Activated naive CD4-positive, alpha-beta T cell treated with anti-CD3 and anti-CD28 coated beads, Interleukin-2, amount 50 U/mL, for 16 hours (primary cell): ENCODE results near the gene PRKCE.

Source experiments
- DNase-seq: peaks from one replicate; pipeline ENCODE4 v3.0.0-alpha.2; 2020

PRKCE gene

GRCh38 chr2:46032996-46033395 is 381.5 kb downstream of the PRKCE start:
- no peak for DNase-seq

DNA sequence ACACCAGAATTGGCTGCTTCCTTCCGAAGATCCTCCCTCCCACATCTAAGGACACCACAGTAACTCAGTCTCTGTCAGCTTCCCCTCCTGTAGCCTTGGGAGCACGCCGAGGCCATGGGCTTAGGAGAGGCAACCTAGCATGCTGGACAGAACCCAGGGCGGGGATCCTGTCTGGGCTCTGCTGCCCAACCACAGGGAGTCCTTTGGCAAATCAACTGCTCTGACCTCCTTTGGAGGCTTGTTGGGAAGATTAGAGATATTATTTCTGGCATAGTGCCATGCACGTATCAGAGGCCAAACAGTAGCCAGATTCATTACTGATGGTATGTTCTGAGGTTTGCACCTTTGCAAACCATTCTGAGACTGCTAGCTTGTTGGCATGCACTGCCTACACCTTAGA is 383.1 kb downstream of the PRKCE start:
- DNase-seq, result no peak

- no peak for DNase-seq
Measured at GRCh38 chr2:46036929-46037328, 385.5 kb downstream of the PRKCE start.

DNA sequence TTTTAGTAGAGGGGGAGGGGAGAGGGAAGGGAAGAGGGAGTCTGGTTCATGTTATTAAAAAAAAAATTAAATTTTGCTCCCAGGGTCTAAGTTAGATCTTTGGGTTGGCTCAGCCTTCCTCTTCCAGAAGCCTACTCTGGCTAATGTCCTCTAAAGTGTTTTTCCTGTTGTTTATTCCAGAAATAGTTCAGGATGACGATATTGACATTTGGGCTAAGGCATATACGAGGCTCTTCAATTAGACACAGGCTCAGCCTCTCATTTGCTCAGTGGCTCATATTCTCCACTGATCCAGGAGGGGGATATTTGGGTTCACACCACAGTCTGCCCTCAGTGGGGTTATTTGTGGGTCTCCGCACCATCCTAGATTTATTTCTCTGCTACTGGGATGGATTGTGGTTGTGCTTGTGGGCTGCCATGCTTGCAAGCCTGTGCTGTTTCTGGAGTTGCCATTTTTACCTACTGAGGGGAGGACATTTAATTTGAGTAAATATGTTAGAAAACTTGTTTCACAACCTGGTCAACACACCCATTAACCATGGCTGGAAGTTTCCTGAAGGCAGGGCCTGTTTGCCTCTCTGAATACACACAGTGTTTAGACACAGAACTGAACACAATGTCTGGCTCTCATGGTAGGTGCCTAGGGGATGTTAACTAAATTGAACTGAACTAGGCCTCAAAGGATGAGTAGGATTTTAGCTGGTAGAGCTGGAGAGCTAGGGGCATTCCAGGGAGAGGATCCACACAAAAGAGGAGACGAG is 388.2 kb downstream of the PRKCE start:
- DNase-seq, result no peak

DNA sequence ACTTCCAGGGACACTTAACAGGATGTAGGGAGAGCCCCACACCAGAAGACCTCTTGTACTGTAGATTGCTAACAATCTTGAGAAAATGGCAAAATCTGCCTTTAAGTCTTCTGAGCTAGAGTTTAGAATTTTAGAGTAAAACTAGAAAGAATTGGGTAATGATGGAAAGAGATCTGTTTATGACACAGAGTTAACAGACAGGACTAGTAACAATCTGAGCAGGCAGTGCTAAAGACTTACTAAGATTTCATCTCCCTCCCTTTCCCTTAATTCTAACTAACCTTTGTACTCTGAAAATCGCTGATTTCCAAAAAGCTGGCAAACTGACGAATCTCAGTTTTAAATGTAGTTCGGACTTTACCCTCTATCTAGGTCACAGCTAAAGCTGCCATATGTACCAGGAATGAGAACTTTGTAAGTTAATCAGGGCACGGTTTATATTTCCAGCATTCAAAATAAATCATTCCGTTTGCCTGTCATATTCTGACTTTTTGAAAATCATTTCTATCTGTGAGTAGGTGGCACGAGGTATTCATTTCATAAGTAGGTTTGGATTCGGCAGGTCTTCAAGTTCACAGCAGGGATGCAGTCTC is 389.2 kb downstream of the PRKCE start:
- DNase-seq, result no peak

DNA sequence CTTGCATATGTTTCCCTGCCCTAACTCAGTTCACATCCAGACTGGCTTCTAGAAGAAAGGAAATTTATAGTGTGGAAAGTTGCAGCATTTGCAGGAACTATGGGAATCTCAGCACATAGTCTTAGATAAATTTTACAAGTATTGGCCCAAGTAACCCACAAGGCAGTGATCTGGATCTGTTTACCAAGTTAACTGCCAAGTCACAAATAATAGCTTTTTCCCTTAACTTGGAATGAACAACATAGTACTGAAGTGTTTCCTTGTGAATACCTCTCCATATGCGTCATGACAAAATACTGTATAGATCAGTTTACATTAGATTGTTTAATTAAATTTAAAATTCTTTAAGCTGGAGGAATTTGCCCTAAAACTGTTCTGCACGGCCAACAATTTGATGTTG is 390.0 kb downstream of the PRKCE start:
- no peak for DNase-seq

GRCh38 chr2:46042207-46042637 is 390.7 kb downstream of the PRKCE start:
- DNase-seq, result no peak

DNA sequence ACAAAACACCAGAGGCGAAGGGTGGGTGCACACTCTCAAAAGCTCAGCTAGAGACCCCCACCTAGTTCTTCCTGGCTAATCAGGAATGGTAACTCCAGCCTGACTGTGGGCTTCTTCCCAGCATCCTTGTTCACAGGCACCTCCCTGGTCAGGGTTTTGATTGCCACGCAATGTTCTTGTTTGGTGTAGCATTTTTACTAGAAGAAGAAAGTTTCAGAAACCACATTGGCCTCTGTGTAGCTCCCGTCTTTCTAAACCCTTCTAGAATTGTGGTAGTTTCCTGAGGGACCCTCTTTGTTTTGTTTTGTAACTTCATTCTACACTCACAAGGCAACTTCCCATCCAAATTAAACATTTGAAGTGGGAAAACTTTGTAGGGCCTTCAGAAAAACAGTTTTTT is 391.2 kb downstream of the PRKCE start:
- DNase-seq, result no peak

- no peak for DNase-seq
Measured at GRCh38 chr2:46045888-46046287, 394.4 kb downstream of the PRKCE start.

GRCh38 chr2:46047290-46047689 is 395.8 kb downstream of the PRKCE start:
- DNase-seq, result no peak

GRCh38 chr2:46048693-46049092 is 397.2 kb downstream of the PRKCE start:
- no peak for DNase-seq

DNA sequence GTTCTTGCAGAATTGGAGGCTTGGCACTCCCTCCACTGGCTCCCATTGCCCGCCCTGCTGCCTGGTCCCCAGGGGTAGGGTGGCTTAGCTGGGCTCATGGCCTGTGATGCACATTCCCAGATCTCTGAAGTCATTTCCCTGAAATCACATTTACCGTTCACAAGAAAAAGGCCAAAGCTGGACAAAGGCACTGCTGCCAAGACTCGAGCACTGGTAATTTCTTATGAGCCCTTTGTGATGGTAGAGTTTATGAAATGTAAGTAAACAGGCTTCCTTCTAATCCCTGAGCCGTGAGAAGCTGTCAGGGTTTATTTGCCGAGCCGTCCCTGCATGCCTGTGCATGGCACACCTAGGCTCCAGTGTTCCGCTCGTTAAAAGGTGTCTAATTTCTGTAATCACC is 398.6 kb downstream of the PRKCE start:
- DNase-seq, result no peak

GRCh38 chr2:46050489-46050888 is 399.0 kb downstream of the PRKCE start:
- no peak for DNase-seq

GRCh38 chr2:46051085-46051484 is 399.6 kb downstream of the PRKCE start:
- no peak for DNase-seq

- DNase-seq, result no peak
Measured at GRCh38 chr2:46053564-46053963, 402.1 kb downstream of the PRKCE start.

DNA sequence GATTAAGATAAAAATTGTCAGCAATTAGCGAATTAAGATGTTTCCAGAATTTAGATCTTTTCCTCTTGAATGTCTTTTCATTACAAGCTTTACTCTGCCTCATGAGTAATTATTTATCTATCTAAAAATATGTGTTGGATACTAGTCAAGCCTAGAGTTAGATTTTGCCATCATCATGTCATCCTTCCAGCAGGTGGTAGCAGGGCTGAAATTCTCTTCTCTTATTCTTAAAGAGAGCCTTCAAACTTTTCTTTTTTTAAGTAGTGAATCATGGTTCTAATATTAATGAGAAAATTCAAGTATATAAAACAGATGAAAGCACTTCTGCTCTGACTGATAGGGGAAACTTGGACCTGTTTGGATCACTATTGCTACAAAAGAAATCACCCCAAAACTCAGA is 405.1 kb downstream of the PRKCE start:
- DNase-seq, result no peak

GRCh38 chr2:46058140-46058539 is 406.7 kb downstream of the PRKCE start:
- DNase-seq, result no peak

GRCh38 chr2:46062637-46063412 is 411.4 kb downstream of the PRKCE start:
- peak; percentile 67 for DNase-seq

DNA sequence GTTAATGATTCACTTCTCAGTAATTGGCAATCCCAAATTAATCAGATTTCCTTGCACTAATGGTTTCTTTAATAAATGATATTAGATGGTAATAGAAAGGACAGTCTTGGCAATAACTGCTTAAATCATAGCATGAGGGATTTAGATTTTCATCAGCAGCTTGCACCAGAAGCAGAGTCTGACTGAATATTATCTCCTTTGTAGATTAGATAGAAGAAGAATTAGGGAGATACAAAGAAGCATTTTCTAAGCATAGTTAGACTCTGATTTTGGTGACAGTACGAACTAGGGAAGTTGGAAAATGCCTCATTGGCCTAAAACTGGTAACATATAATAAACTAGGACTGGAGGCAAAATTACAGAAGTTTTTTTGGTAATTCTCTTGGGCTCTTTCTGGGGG is 412.9 kb downstream of the PRKCE start:
- DNase-seq, result no peak

GRCh38 chr2:46065152-46065551 is 413.7 kb downstream of the PRKCE start:
- DNase-seq, result no peak

- DNase-seq, result no peak
Measured at GRCh38 chr2:46066116-46066515, 414.6 kb downstream of the PRKCE start.

DNA sequence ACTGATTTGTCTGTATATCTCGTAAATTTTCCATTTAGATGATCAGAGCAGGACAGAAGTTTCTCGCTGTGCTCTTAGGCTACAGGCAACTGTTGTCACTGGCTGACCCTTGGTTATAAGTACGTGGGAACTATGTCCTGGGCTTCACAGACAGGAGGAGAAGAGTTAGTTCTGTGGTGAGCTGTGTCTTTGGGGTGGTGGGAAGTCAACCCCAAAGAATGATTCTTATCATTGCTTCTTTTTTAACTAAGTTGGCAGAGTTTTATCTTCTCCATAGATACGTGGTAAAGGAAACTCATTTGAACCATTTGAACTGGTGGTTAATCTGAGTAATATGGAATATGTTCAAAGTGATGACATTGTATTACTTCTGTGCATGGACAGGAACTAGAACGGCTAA is 415.1 kb downstream of the PRKCE start:
- no peak for DNase-seq

DNA sequence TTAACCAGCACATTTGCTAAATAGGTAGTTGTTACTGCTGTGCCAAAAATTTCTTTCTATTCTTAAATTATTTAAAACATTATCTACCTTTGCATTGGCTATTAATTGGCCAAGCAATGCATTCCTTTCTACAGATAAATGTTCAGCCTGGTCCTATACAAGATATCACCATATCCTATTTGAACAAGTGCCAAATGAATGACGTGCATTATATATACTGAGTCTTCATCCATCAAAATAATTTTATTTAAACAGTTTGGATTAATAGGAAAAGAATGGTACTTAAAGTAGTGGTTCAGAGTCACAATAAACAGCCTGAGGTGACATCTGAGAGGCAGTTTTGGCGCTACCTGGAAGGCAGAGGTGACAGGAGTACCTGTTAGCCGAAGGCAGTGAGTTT is 415.6 kb downstream of the PRKCE start:
- no peak for DNase-seq
